Motor neuron (in vitro differentiated cells): ENCODE results near the gene RAD51B. TPM values are rescaled to one million over a fixed set of nuclear protein-coding genes. Genes with fewer than 3 reads are reported as not detected.
"Not testable (repeated sequence)": the region's sequence is repeated elsewhere in the genome, so short reads cannot be mapped to it uniquely, and the experiment has no call there.

Source experiments
- ATAC-seq, 8 experiments: fragments of 200-7000 bp; cut with Tn5 transposase; replicated peaks in 6 of 8; 2 replicates each; pipeline ENCODE4 v1.8.0; 2021; ENCODE audit warnings: mild to moderate bottlenecking in 8 of 8, moderate library complexity in 8 of 8
- H3K27ac ChIP-seq, 2 donors: fragments of 250-450 bp; sonication (Bioruptor Pico); 2 replicates each; pipeline ENCODE4 v1.9.0; 2021; ENCODE audit warnings: antibody characterized with exemption in 2 of 2, mild to moderate bottlenecking in 2 of 2, moderate library complexity in 1 of 2
- H3K4me1 ChIP-seq, 2 donors: fragments of 250-450 bp; sonication (Bioruptor Pico); replicated peaks in 1 of 2; 2 replicates each; pipeline ENCODE4 v1.6.1; 2021; ENCODE audit warnings: antibody characterized with exemption in 2 of 2, mild to moderate bottlenecking in 2 of 2, moderate library complexity in 1 of 2
- H3K4me3 ChIP-seq, 5 donors: fragments of 250-450 bp; sonication (Bioruptor Pico); 2 replicates each; pipeline ENCODE4 v1.9.0; 2021; ENCODE audit warnings: antibody characterized with exemption in 5 of 5, mild to moderate bottlenecking in 5 of 5, moderate library complexity in 4 of 5
- WGBS, 10 experiments: fragments of 450-650 bp; shearing (Covaris generic); methylation state at CpG; one replicate each; pipeline ENCODE4 v1.0.0; 2022; 5-methylcytosine and 5-hydroxymethylcytosine counted together
- in situ Hi-C, 9 experiments: fragments of 400-800 bp; cut with MboI; loops; one replicate each; pipeline ENCODE4 v1.15.0; 2021; ENCODE audit warnings: low sequenced_read_pairs in 9 of 9, low pct_unique_long_range_greater_than_20kb in 2 of 9; ENCODE audit not compliant: unreplicated experiment in 9 of 9
- total RNA-seq, 8 experiments: library from RNA; unstranded; fragments of 300-600 nt; gene quantifications; 2 replicates each; pipeline versions ENCODE4 v1.2.3 to v1.2.4, GENCODE V29; 2022

RAD51B gene
- total RNA-seq, 8 experiments from 2014 or later = 5.4 to 37.7 (median 11.0) TPM

GRCh38 chr14:68249661-68250451 is 430.3 kb downstream of the RAD51B start:
- WGBS, 10 experiments = 0 to 78% (median 35%) methylated on average over 1 to 3 of the region's 3 CpGs; no CpG with 5 or more reads in 2 of the 10 experiments
- in situ Hi-C loops = loop anchor here in 7 of 9 experiments (10.0 to 25.0 kb wide), 7 partner anchors 262 to 562 kb away; partner anchors contain the start of gene ZFP36L1 (in 3 of the 7)
- Histone ChIP-seq H3K4me1 (peaks cover 42 to 51% of the 10 kb centered on the region in 2 donors), H3K4me3 (no peak overlapping the region), H3K27ac (no peak overlapping the region)
- ATAC-seq = peak; percentile 17 to 81 (median 37)

DNA sequence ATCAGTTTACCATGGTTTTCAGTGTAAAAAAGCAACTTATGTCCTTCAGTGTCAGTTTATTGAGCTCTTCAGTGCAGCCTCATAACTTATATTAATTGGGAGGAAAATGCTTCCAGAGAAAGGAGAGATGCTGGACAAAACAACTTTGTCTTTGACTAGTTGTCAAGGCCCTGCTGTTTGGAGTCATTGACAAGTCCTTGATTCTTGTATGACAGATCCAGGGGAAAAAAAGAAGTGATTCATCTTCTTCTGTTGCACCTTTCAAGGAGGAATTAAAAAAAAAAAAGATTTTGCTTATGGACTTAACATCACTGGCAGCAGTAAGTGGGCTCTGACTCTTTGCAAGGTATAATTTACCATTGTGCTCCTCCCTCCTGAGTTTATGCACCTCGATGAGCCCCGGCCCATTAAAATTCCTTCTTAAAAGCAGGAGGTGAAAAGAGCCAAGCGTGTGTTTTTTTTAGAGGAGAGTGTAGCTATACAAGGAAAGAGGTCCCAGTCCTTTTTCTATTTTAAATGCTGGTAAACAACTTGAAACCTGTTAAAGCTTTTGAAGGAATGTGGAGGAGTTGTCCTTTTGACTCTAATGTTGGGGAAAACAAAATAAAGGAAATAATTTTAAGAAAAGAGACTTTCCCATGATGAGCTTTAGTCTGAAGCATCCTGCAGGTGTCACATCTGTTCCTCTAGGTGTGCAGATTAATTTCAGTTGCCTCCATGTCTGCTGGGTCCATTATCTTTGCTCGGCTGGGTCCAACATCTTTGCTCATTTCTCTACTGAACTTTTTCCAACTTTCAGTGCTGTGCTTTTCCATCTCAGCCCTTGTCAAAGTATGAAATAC is 431.6 kb downstream of the RAD51B start:
- ATAC-seq = no peak
- H3K27ac ChIP-seq = no peak overlapping the region
- in situ Hi-C loops = loop anchor here in 2 of 9 experiments (25.0 kb wide), 2 partner anchors 261 to 536 kb away; partner anchors contain the start of gene ZFP36L1 (in 1 of the 2)
- no peak overlapping the region for H3K4me3 ChIP-seq
- WGBS, 10 experiments = 46 to 93% (median 79%) methylated on average over 2 to 4 of the region's 4 CpGs
- peaks cover 42 to 44% of the 10 kb centered on the region in 2 donors for H3K4me1 ChIP-seq

GRCh38 chr14:68251769-68252100 is 432.2 kb downstream of the RAD51B start:
- no peak overlapping the region for H3K27ac ChIP-seq
- in situ Hi-C loops = loop anchor here in 2 of 9 experiments (25.0 kb wide), 2 partner anchors 261 to 536 kb away; partner anchors contain the start of gene ZFP36L1 (in 1 of the 2)
- WGBS, 10 experiments = 57 to 100% (median 100%) methylated on average over 1 of the region's 1 CpG; no CpG with 5 or more reads in 2 of the 10 experiments
- ATAC-seq = no peak
- H3K4me1 ChIP-seq = peaks cover 41 to 42% of the 10 kb centered on the region in 2 donors
- no peak overlapping the region for H3K4me3 ChIP-seq

DNA sequence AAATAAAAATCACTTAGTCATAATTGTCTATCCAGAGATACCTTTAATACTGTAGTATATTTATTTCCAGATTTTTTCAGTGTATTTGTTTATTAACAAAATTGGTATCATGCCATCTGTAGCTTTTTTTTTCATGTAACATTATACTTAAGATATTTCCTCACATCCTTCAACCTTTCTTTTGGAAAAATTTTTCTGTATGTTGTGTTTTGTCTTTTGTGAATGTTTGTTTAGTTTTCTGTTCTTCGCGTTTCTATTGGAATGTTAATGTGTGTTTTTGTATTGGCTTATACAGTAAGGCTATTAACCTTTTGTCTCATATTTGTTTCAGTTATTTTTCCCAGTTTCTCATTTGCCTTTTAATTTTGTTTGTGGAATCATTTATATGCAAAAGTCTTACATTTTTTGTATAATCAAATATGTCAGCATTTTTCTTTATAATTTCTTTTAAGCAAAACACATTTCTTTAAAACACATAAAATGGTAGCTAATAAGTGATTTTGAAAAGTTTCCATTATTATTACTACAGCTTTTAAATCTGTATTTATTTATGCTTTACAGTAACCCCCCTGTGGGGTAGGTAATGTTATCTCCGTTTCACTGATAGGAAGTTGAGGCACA is 433.7 kb downstream of the RAD51B start:
- 68 to 97% (median 84%) methylated on average over 3 of the region's 3 CpGs; no CpG with 5 or more reads in 1 of the 10 experiments for WGBS, 10 experiments
- no peak overlapping the region for H3K4me3 ChIP-seq
- H3K27ac ChIP-seq = no peak overlapping the region
- ATAC-seq = no peak
- in situ Hi-C loops = loop anchor here in 2 of 9 experiments (25.0 kb wide), 2 partner anchors 259 to 534 kb away; partner anchors contain the start of gene ZFP36L1 (in 1 of the 2)
- peaks cover 34 to 39% of the 10 kb centered on the region in 2 donors for H3K4me1 ChIP-seq

- no peak for ATAC-seq
- in situ Hi-C loops = loop anchor here in 2 of 9 experiments (25.0 kb wide), 2 partner anchors 258 to 533 kb away; partner anchors contain the start of gene ZFP36L1 (in 1 of the 2)
- H3K4me3 ChIP-seq = no peak overlapping the region
- WGBS, 10 experiments = 29 to 91% (median 43%) methylated on average over 1 to 2 of the region's 2 CpGs; no CpG with 5 or more reads in 1 of the 10 experiments
- no peak overlapping the region for H3K27ac ChIP-seq
- peaks cover 29 to 35% of the 10 kb centered on the region in 2 donors for H3K4me1 ChIP-seq
These were observed 434.4 kb downstream of the RAD51B start for GRCh38 chr14:68253878-68254528.

DNA sequence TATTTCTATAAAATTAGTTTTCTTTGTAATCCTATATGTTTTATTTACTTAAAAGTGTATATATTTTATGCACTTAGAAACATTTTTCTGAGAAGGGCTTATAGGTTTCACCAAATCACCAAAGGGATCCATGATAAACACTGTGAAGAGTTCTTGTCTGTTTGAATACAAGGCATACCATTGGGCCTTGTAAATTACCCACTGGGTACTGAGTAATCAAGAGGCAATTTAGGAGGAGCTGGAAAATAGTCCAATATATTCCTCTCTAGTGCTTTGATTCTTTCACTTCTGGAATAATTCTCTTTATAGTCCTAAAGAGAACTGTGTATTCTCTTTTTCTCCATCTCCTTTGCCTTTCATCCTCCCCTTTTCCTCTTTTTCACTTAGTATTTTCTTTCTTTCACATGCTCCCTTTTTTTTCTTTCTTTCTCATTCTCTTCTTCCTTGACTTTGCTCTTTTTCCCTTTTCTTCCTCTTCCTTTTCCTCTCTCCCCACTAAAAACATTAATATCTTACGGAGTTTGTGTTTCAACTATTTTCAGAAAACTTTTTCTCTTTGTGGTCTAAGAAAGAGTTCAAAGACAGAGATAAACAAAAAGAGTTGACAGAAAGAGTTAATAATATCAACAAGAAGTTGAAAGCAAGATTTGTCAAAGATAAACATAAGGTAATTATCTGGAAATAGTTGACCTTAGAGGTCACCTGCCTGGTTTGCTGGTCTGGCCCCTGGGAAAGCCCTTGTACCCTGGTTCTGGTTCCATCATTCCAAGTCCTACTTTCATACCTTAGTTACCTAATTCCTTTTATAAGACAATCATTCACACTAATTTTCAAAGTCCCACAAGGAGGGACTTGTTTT is 435.3 kb downstream of the RAD51B start:
- no peak for ATAC-seq
- Histone ChIP-seq H3K4me1 (peaks cover 23 to 31% of the 10 kb centered on the region in 2 donors), H3K27ac (no peak overlapping the region), H3K4me3 (no peak overlapping the region)
- 82 to 100% (median 93%) methylated on average over 1 of the region's 1 CpG for WGBS, 10 experiments
- in situ Hi-C loops = loop anchor here in 2 of 9 experiments (25.0 kb wide), 2 partner anchors 257 to 532 kb away; partner anchors contain the start of gene ZFP36L1 (in 1 of the 2)

- in situ Hi-C loops = loop anchor here in 2 of 9 experiments (25.0 kb wide), 2 partner anchors 257 to 532 kb away; partner anchors contain the start of gene ZFP36L1 (in 1 of the 2)
- Histone ChIP-seq H3K4me1 (peaks cover 23 to 26% of the 10 kb centered on the region in 2 donors), H3K4me3 (no peak overlapping the region), H3K27ac (no peak overlapping the region)
- WGBS, 10 experiments = 0 to 100% (median 100%) methylated on average over 1 of the region's 1 CpG; no CpG with 5 or more reads in 5 of the 10 experiments
- no peak for ATAC-seq
These were observed 436.2 kb downstream of the RAD51B start for GRCh38 chr14:68255693-68256178.

- H3K4me3 ChIP-seq = no peak overlapping the region
- H3K27ac ChIP-seq = no peak overlapping the region
- peaks cover 31 to 39% of the 10 kb centered on the region in 2 donors for H3K4me1 ChIP-seq
- no peak for ATAC-seq
- in situ Hi-C loops = loop anchor here in 2 of 9 experiments (25.0 kb wide), 2 partner anchors 254 to 529 kb away; partner anchors contain the start of gene ZFP36L1 (in 1 of the 2)
- 67 to 100% (median 100%) methylated on average over 1 to 4 of the region's 4 CpGs; no CpG with 5 or more reads in 5 of the 10 experiments for WGBS, 10 experiments
These were observed 438.4 kb downstream of the RAD51B start for GRCh38 chr14:68257969-68258368.

DNA sequence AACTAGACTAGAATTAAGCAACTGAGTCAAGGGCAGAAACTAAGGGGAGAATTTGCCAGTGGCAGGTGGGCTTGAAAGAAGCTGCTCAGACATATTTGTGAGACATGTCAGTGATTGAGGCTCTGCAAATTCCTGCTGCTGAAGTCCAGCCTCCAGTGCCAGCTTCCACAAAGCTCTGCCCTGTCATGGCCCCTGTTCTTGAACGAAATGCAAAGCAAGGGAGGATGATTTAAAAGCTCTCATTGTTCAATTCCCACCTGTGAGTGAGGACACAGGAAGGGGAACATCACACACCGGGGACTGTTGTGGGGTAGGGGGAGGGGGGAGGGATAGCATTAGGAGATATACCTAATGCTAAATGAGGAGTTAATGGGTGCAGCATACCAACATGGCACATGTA is 439.4 kb downstream of the RAD51B start:
- not testable (repeated sequence) for H3K27ac ChIP-seq, ATAC-seq, H3K4me3 ChIP-seq
- in situ Hi-C loops = loop anchor here in 2 of 9 experiments (25.0 kb wide), 2 partner anchors 253 to 528 kb away; partner anchors contain the start of gene ZFP36L1 (in 1 of the 2)
- 40 to 80% methylated on average over 1 of the region's 2 CpGs; no CpG with 5 or more reads in 8 of the 10 experiments for WGBS, 10 experiments
- peaks cover 33 to 34% of the 10 kb centered on the region in 2 donors for H3K4me1 ChIP-seq

DNA sequence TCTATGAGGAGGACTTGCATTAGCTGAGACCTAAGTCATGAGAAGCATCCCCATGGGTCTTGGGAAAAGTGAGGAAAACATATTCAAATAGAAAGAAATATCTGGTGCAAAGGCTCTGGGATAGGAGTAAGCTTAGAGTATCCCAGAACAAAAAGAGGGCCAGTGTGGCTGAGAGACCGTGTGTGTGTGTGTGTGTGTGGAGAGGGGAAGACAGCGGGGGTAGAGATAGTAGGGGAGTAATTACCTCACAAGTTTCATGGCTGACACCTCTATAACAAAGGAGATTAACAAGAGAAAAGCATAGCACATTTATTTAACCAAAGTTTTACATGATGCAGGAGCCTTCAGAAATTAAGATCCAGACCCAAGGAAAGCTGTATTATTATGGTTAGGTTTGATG is 440.5 kb downstream of the RAD51B start:
- 0 to 83% (median 20%) methylated on average over 1 to 2 of the region's 2 CpGs; no CpG with 5 or more reads in 5 of the 10 experiments for WGBS, 10 experiments
- Histone ChIP-seq H3K4me1 (peaks cover 27 to 28% of the 10 kb centered on the region in 2 donors), H3K27ac (no peak overlapping the region), H3K4me3 (no peak overlapping the region)
- no peak for ATAC-seq
- in situ Hi-C loops = loop anchor here in 2 of 9 experiments (25.0 kb wide), 2 partner anchors 252 to 527 kb away; partner anchors contain the start of gene ZFP36L1 (in 1 of the 2)
